MCF 10A (cell line): ENCODE measurements around the gene UGGT2. TPM values are rescaled to one million over a fixed set of nuclear protein-coding genes. Genes with fewer than 3 reads are reported as not detected.

Source experiments
- BruUV-seq: library from RNA; stranded (reverse); fragments of 400-500 nt; replicated peaks from 2 replicates; lab custom pipeline; 2021; lab: Mats Ljungman, UMichigan
- CTCF ChIA-PET: fragments of 300-600 bp; sonication (Branson Sonifier 250); formaldehyde crosslinking; extraction: SDS; loops from one replicate; lab custom pipeline; 2021; ENCODE audit warnings: antibody characterized with exemption, inconsistent platforms; lab: Yijun Ruan, JAX
- POLR2A ChIA-PET: fragments of 300-600, 350-650 bp; sonication (Branson Sonifier 250); formaldehyde crosslinking; extraction: SDS; loops from one replicate; lab custom pipeline; 2020; ENCODE audit warnings: antibody characterized with exemption, inconsistent platforms; lab: Yijun Ruan, JAX
- DNase-seq: peaks from one replicate; pipeline ENCODE4 v3.0.0-alpha.2; 2018; ENCODE audit not compliant: unreplicated experiment
- H3K27ac Mint-ChIP-seq: one replicate; pipeline ENCODE4 v1.8.0; 2022; ENCODE audit warnings: mild to moderate bottlenecking, low read depth, mixed read lengths; ENCODE audit not compliant: unreplicated experiment
- H3K27me3 Mint-ChIP-seq: one replicate; pipeline ENCODE4 v1.8.0; 2022; ENCODE audit warnings: mixed read lengths; ENCODE audit not compliant: insufficient read depth, unreplicated experiment
- H3K36me3 Mint-ChIP-seq: one replicate; pipeline ENCODE4 v1.8.0; 2022; ENCODE audit warnings: mild to moderate bottlenecking, moderate library complexity, mixed read lengths; ENCODE audit not compliant: insufficient read depth, unreplicated experiment
- H3K4me1 Mint-ChIP-seq: one replicate; pipeline ENCODE4 v1.8.0; 2022; ENCODE audit warnings: mixed read lengths; ENCODE audit not compliant: insufficient read depth, unreplicated experiment
- H3K4me3 Mint-ChIP-seq: one replicate; pipeline ENCODE4 v1.8.0; 2022; ENCODE audit warnings: mild to moderate bottlenecking, moderate library complexity, mixed read lengths; ENCODE audit not compliant: unreplicated experiment
- H3K9me3 Mint-ChIP-seq: one replicate; pipeline ENCODE4 v1.8.0; 2022; ENCODE audit warnings: mixed read lengths; ENCODE audit not compliant: unreplicated experiment
- intact Hi-C: fragments of 100-400 bp; cut with micrococcal nuclease; formaldehyde crosslinking; loops from 2 replicates; pipeline ENCODE4 v1.14.1; 2022
- total RNA-seq: library from RNA; stranded (reverse); gene quantifications from 2 replicates; pipeline ENCODE4 v1.2.3, GENCODE V29; 2022
- TF ChIP-seq, protein P1 (sequence below): fragments of 200-600 bp; IDR thresholded peaks from one replicate; pipeline ENCODE4 v1.8.0; 2022; ENCODE audit warnings: antibody characterized with exemption, mild to moderate bottlenecking; ENCODE audit not compliant: unreplicated experiment

UGGT2 gene
- total RNA-seq, 1 experiment from 2014 or later = 54.0 TPM

DNA sequence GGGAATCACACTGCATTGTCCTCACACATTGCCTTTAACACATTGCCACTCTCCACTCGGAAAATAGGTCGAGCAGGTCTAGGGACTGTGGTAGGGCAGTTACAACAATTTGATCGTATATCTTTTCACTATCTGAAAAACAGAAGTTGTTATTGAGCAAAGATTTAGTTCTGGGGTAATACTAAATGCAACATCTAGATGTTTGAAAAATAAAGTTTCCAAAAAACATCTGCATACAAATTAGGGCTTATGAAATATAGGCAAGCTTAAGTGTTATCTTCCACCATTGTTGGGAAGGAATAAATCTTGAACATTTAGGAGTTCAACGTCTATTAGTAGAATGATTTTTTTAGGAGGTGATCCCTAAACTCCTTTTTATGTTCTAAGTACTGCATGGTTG is 35.9 kb upstream of the UGGT2 start:
- TF ChIP-seq, protein P1, sequence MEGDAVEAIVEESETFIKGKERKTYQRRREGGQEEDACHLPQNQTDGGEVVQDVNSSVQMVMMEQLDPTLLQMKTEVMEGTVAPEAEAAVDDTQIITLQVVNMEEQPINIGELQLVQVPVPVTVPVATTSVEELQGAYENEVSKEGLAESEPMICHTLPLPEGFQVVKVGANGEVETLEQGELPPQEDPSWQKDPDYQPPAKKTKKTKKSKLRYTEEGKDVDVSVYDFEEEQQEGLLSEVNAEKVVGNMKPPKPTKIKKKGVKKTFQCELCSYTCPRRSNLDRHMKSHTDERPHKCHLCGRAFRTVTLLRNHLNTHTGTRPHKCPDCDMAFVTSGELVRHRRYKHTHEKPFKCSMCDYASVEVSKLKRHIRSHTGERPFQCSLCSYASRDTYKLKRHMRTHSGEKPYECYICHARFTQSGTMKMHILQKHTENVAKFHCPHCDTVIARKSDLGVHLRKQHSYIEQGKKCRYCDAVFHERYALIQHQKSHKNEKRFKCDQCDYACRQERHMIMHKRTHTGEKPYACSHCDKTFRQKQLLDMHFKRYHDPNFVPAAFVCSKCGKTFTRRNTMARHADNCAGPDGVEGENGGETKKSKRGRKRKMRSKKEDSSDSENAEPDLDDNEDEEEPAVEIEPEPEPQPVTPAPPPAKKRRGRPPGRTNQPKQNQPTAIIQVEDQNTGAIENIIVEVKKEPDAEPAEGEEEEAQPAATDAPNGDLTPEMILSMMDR = no peak
- H3K4me1 Mint-ChIP-seq = no peaks in the 10 kb centered on the region
- H3K27ac Mint-ChIP-seq = no peak overlapping the region
- no peak for DNase-seq
- CTCF ChIA-PET = interaction anchor here (0.7 to 1.2 kb wide), 2 partner anchors 14 to 97 kb away, joined by 3 to 4 read pairs; no protein-coding TSS in a partner anchor
- intact Hi-C loops = no loop called here
- POLR2A ChIA-PET = interaction anchor here (2.7 kb wide), 1 partner anchor 36 kb away, joined by 11 read pairs; the partner anchor contains the start of gene UGGT2
- peak overlapping the region; percentile 70 for H3K4me3 Mint-ChIP-seq
- H3K9me3 Mint-ChIP-seq = no peaks in the 10 kb centered on the region
- peaks cover 48% of the 10 kb centered on the region for H3K27me3 Mint-ChIP-seq
- BruUV-seq = no TSS peak
- no peaks in the 10 kb centered on the region for H3K36me3 Mint-ChIP-seq

- Mint-ChIP-seq H3K4me1 (no peaks in the 10 kb centered on the region), H3K4me3 (no peak overlapping the region), H3K9me3 (no peaks in the 10 kb centered on the region), H3K36me3 (no peaks in the 10 kb centered on the region), H3K27ac (no peak overlapping the region), H3K27me3 (peaks cover 39% of the 10 kb centered on the region)
- no TSS peak for BruUV-seq
- CTCF ChIA-PET = interaction anchor here (0.5 to 1.4 kb wide), 3 partner anchors 67 to 1271 kb away, joined by 4 to 5 read pairs (median 5); no protein-coding TSS in a partner anchor
- intact Hi-C loops = no loop called here
- TF ChIP-seq, protein P1 = no peak
- POLR2A ChIA-PET = interaction anchor here (1.2 to 2.7 kb wide), 3 partner anchors 12 to 33 kb away, joined by 3 to 11 read pairs (median 5); partner anchors contain the start of gene UGGT2
- no peak for DNase-seq
These were observed 33.5 kb upstream of the UGGT2 start for GRCh38 chr13:96086736-96087135.

DNA sequence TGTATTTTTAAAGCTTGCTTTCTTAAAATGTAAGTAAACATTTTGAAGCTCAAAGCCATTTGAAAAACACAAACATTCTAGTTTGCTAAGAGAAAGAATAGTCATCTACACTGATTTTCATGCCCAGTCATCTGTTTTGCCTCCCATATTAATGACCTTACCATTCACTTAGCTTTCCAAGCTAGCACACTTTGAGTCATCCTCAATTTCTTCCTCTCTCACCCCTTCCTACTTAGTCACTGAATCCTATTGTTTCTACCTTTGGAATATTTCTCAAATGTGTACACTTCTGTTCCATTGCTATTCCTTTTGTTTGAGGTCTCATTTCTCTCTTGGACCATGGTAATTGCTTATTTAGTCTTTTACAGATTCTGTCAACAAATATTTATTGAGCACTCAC is 29.4 kb upstream of the UGGT2 start:
- BruUV-seq = no TSS peak
- Mint-ChIP-seq H3K4me3 (no peak overlapping the region), H3K9me3 (no peaks in the 10 kb centered on the region), H3K27ac (no peak overlapping the region), H3K4me1 (no peaks in the 10 kb centered on the region), H3K36me3 (no peaks in the 10 kb centered on the region), H3K27me3 (peaks cover 22% of the 10 kb centered on the region)
- TF ChIP-seq, protein P1 = no peak
- ChIA-PET POLR2A (interaction anchor here (1.7 kb wide), 1 partner anchor 29 kb away, joined by 10 read pairs; the partner anchor contains the start of gene UGGT2), CTCF (interaction anchor here (0.6 to 1.6 kb wide), 4 partner anchors 9 to 111 kb away, joined by 3 to 10 read pairs (median 4); no protein-coding TSS in a partner anchor)
- DNase-seq = peak; percentile 25
- intact Hi-C loops = no loop called here

DNA sequence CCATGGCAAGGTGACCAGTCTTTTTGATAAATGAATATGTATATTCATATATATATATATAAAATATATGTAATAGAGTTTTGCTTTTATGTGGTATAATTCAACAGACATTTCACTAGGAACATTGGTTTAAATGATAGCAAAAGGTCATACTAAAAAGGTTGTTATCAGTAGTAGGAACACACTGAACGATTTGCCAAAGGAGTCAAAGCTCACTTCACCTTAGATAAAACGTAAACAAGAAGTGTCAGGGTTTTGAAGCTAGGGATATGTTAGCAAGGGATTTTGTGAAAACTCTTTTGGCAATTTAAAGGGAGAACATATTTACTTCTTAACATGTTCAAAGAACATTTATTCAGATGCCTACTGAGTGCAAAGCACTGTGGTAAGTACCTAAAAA is 28.7 kb upstream of the UGGT2 start:
- no peaks in the 10 kb centered on the region for H3K9me3 Mint-ChIP-seq

More for the DNA sequence above, 28.7 kb upstream of the UGGT2 start:
- CTCF ChIA-PET = interaction anchor here (0.7 to 1.6 kb wide), 4 partner anchors 9 to 160 kb away, joined by 3 to 10 read pairs (median 4); no protein-coding TSS in a partner anchor
- no peak overlapping the region for H3K27ac Mint-ChIP-seq
- POLR2A ChIA-PET = interaction anchor here (1.7 kb wide), 1 partner anchor 29 kb away, joined by 10 read pairs; the partner anchor contains the start of gene UGGT2
- no peaks in the 10 kb centered on the region for H3K4me1 Mint-ChIP-seq
- no peaks in the 10 kb centered on the region for H3K36me3 Mint-ChIP-seq
- no peak for DNase-seq
- intact Hi-C loops = no loop called here
- TF ChIP-seq, protein P1 = no peak
- no TSS peak for BruUV-seq
- H3K4me3 Mint-ChIP-seq = no peak overlapping the region
- H3K27me3 Mint-ChIP-seq = peaks cover 14% of the 10 kb centered on the region
